ENCODE results near the gene NLGN4X. TPM values are rescaled to one million over a fixed set of nuclear protein-coding genes. Genes with fewer than 3 reads are reported as not detected.

The NLGN4X gene
- total RNA-seq, 2 experiments from 2014 or later = not detected

DNA sequence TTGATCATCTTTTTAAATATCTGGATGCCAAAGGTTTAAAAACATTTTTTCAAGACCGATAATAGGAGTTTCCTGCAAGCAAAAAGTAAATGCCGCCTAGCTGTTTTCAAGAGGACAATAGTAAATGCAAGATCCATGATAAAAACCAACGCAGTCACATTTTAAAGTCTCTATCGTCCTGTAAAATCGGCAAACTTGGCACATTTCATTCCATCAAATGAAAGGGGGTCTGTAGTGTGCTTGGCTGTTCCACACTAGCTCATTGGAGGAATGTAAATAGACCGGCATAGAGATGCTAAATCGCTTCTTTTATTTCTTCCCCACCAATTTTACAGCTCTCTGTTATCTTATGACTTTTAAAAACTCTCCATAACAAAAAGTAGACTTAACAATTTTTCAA, 202.2 kb downstream of the NLGN4X start:
- ChIA-PET CTCF (no interaction called here), POLR2A (interaction anchor here (0.7 kb wide), 1 partner anchor 12 kb away, joined by 3 read pairs; no protein-coding TSS in a partner anchor)
- Mint-ChIP-seq H3K9me3 (no peaks in the 10 kb centered on the region), H3K27me3 (no peaks in the 10 kb centered on the region), H3K4me3 (no peak overlapping the region), H3K4me1 (ENCODE audit: low read depth) (no peaks in the 10 kb centered on the region), H3K36me3 (no peaks in the 10 kb centered on the region), H3K27ac (no peak overlapping the region)
- DNase-seq = no peak
- intact Hi-C loops (cut with micrococcal nuclease) = loop anchor here (10.0 kb wide), 1 partner anchor 1898 kb away; the partner anchor contains the start of gene PNPLA4

DNA sequence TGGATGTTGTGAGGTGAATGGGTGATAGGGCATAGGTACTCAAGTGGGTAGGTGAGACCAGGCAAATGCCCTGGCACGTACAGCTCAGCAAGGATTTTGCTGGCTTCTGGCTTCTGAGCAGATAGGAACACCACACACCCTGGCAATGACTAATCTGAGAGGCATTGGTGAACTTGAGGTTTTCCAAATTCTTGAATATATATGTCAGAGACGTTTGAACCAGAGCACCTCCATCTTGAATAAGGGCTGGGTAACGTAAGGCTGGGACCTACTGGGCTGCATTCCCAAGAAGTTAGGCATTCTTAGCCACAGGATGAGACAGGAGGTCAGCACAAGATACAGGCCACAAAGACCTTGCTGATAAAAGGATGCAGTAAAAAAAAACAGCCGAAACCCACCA, 204.5 kb downstream of the NLGN4X start:
- no peak for DNase-seq
- Mint-ChIP-seq H3K27me3 (no peaks in the 10 kb centered on the region), H3K9me3 (no peaks in the 10 kb centered on the region), H3K27ac (no peak overlapping the region), H3K36me3 (no peaks in the 10 kb centered on the region), H3K4me1 (ENCODE audit: low read depth) (no peaks in the 10 kb centered on the region), H3K4me3 (no peak overlapping the region)
- POLR2A ChIA-PET = no interaction called here
- CTCF ChIA-PET = no interaction called here
- intact Hi-C loops (cut with micrococcal nuclease) = loop anchor here (10.0 kb wide), 1 partner anchor 1901 kb away; the partner anchor contains the start of gene PNPLA4

DNA sequence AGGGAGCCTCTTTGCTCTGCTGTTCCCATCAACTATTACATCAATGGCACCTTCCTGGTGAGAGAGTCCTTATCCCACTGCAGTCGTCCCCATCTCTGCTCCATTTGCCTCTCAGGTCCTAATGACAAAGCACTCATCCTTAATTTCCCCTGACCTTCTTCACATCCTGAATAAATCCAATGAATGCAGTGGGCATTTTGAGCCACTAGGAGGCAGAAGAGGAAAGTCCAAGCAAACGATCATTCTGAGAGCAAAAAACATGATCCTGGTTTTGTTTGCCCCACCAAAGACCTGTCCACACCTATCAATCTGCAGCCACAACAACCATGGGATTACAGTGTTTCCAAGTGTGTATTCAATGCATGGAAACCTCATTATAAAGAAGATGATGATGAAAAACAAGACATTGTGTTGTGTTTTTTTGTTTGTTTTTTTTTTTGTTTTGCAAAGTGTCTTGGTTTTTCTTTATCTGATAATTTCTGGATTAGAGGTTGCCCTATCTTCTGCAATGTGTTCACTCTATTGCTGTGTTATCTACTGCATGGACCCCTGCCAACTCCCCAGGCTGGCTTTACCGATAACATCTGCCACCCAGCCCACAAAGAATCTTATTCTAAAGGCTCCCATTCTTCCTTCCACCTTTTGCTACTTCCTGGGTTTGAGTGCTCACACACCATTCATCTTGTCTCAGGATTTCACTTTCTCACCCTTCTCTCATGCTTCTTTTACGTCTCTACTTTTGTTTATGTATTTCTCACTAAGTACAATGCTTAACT, 207.2 kb downstream of the NLGN4X start:
- CTCF ChIA-PET = no interaction called here
- H3K4me1 Mint-ChIP-seq (ENCODE audit: low read depth) = no peaks in the 10 kb centered on the region
- no peaks in the 10 kb centered on the region for H3K27me3 Mint-ChIP-seq
- POLR2A ChIA-PET = no interaction called here
- peak; percentile 11 for DNase-seq
- H3K36me3 Mint-ChIP-seq = no peaks in the 10 kb centered on the region
- no peak overlapping the region for H3K27ac Mint-ChIP-seq
- H3K4me3 Mint-ChIP-seq = no peak overlapping the region
- H3K9me3 Mint-ChIP-seq = no peaks in the 10 kb centered on the region
- intact Hi-C loops (cut with micrococcal nuclease) = loop anchor here (10.0 kb wide), 1 partner anchor 1903 kb away; the partner anchor contains the start of gene PNPLA4

DNA sequence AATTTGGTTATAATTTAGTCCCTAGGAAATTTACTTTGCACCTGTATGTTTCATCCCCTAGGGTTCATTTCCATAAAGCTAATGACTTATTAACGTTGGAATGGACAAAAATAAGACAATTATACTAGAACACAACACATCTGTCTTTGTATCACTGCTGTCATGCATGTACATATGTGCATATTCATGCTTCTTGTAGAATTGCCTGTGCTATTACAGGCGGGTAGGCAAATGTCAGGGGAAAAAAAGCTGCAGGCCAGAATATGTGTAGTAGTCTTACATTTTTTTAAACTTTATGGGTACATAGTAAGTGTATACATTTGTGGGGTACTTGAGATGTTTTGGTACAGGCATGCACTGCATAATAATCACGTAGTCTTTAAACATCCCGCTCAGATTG, 209.6 kb downstream of the NLGN4X start:
- intact Hi-C loops (cut with micrococcal nuclease) = no loop called here
- DNase-seq = no peak
- Mint-ChIP-seq H3K4me1 (ENCODE audit: low read depth) (no peaks in the 10 kb centered on the region), H3K27ac (no peak overlapping the region), H3K27me3 (no peaks in the 10 kb centered on the region), H3K4me3 (no peak overlapping the region), H3K36me3 (no peaks in the 10 kb centered on the region), H3K9me3 (no peaks in the 10 kb centered on the region)
- CTCF ChIA-PET = no interaction called here
- POLR2A ChIA-PET = no interaction called here

DNA sequence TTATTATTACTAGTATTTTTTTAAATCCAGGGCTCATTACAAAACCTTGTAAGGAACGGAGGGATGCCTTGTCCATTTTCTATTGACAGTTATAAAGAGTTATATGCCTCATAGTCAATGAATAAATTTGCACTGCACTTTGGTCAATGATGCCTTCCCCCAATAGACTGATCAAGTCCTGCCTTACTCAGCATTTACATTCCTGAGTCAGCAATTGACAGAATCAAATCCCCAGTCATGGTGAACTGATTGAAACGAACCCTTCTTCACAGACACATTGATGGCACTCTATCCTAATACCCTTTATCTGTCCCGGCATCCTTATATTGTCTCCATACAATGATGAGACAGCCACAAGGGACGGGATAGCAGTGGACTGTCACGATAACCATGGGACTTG, 213.2 kb downstream of the NLGN4X start:
- intact Hi-C loops (cut with micrococcal nuclease) = no loop called here
- ChIA-PET CTCF (no interaction called here), POLR2A (no interaction called here)
- no peak for DNase-seq
- no peaks in the 10 kb centered on the region for H3K36me3 Mint-ChIP-seq
- no peak overlapping the region for H3K27ac Mint-ChIP-seq
- no peaks in the 10 kb centered on the region for H3K9me3 Mint-ChIP-seq
- no peaks in the 10 kb centered on the region for H3K27me3 Mint-ChIP-seq
- no peak overlapping the region for H3K4me3 Mint-ChIP-seq
- H3K4me1 Mint-ChIP-seq (ENCODE audit: low read depth) = no peaks in the 10 kb centered on the region

DNA sequence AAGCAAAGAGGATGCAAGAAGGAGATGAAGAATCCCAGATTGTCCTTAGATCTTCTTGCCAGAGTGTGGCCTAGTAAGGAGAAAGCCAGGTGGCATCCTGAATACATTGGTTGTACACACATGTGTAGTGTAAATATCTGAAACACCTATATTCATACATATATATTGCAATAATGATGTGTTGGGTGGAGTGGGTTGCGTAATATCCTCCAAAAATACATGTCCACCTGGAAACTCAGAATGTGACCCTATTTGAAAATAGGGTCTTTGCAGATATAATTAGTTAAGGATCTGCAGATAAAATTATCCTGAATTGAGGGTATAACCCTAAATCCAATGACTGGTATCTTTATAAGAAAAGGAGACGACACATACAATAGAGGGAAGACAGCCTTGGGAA, 216.3 kb downstream of the NLGN4X start:
- CTCF ChIA-PET = no interaction called here
- H3K27ac Mint-ChIP-seq = no peak overlapping the region
- intact Hi-C loops (cut with micrococcal nuclease) = no loop called here

DNA sequence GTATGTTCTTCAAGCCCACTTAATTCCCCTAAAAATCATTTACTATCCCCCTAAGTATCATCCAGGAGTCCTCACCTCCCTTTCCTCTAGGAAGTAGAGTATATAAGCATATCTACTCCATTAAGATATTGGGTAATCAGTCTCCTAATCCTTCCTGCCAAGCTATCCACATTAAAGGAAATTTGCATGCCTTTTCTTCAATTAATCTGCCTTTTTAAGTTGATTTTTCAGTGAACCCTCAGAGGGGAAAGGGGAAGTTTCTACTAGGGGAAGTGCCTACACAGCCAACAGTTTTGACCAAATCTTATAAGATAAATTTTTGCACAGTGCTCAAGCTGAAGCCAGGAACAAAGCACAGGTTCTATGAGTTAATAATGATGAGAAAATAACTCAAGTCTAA, 222.8 kb downstream of the NLGN4X start:
- no peaks in the 10 kb centered on the region for H3K27me3 Mint-ChIP-seq
- H3K36me3 Mint-ChIP-seq = no peaks in the 10 kb centered on the region
- H3K27ac Mint-ChIP-seq = no peak overlapping the region
- H3K9me3 Mint-ChIP-seq = no peaks in the 10 kb centered on the region
- POLR2A ChIA-PET = no interaction called here
- CTCF ChIA-PET = no interaction called here
- H3K4me3 Mint-ChIP-seq = no peak overlapping the region
- no peaks in the 10 kb centered on the region for H3K4me1 Mint-ChIP-seq (ENCODE audit: low read depth)
- no peak for DNase-seq
- intact Hi-C loops (cut with micrococcal nuclease) = no loop called here

More for the DNA sequence above, 216.3 kb downstream of the NLGN4X start:
- Mint-ChIP-seq H3K27me3 (no peaks in the 10 kb centered on the region), H3K36me3 (no peaks in the 10 kb centered on the region), H3K4me3 (no peak overlapping the region), H3K4me1 (ENCODE audit: low read depth) (no peaks in the 10 kb centered on the region), H3K9me3 (no peaks in the 10 kb centered on the region)
- POLR2A ChIA-PET = no interaction called here
- DNase-seq = no peak

DNA sequence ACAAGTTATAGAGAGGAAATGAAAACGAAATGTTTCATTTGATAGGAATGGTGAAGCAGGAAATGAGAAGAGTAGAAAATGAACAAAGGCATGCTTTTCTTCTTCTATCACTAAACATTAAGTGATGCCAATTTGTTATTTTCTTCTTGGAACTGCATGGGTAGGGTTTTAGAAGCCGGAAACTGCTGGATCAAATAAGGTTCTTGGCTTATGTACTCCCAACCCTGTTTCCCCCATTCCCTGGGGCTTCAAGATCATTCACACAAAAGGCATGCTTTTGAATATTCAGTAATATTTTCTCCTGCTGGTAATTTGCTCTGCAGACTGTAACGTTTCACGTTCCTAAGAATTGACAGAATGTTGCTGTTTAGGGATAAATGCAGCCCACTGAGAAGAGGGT, 224.1 kb downstream of the NLGN4X start:
- no peak for DNase-seq
- ChIA-PET CTCF (no interaction called here), POLR2A (no interaction called here)
- no peaks in the 10 kb centered on the region for H3K36me3 Mint-ChIP-seq
- H3K9me3 Mint-ChIP-seq = no peaks in the 10 kb centered on the region
- H3K4me3 Mint-ChIP-seq = no peak overlapping the region
- no peaks in the 10 kb centered on the region for H3K4me1 Mint-ChIP-seq (ENCODE audit: low read depth)
- H3K27me3 Mint-ChIP-seq = no peaks in the 10 kb centered on the region
- H3K27ac Mint-ChIP-seq = no peak overlapping the region
- intact Hi-C loops (cut with micrococcal nuclease) = no loop called here

DNA sequence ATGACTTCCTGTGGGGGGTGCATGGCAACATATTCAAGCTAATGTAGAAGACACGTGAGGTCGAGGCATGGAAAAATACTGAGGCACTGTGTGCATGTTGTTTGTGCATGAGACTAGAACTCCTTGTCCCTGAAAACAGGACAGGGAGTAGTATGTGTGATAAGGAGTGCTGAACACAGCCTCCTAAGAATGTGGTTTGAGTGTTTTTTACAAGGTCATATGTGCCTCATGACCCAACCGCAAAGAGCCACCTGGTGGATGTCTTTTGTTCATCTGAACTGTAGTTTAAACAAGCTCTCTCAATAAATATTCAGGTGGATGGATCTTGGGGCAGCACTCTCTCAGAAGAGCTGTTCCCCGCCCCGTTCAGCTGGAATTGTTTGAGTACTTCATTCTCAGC, 226.6 kb downstream of the NLGN4X start:
- Mint-ChIP-seq H3K4me1 (ENCODE audit: low read depth) (no peaks in the 10 kb centered on the region), H3K27ac (no peak overlapping the region), H3K9me3 (no peaks in the 10 kb centered on the region), H3K36me3 (no peaks in the 10 kb centered on the region), H3K4me3 (no peak overlapping the region), H3K27me3 (no peaks in the 10 kb centered on the region)
- intact Hi-C loops (cut with micrococcal nuclease) = no loop called here
- CTCF ChIA-PET = no interaction called here
- no peak for DNase-seq
- POLR2A ChIA-PET = no interaction called here

DNA sequence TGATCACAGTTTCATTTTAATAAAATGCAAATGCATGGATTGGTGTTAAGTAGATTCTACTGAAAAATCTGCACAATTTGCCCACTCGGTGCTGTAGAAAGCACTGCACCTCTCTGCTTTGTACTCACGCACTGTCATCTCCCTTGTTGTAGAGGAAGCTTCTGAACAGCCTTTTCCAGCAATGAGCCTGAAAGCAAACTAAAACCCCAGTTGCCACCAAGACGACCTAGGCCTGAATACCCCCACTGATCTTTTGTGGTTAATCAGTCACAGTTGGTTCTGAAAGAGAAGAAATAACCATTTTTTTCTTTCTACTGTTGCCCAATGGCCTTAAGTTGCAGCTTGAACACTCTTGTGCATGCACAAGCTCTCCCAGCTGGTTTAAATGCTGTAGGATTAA, 229.8 kb downstream of the NLGN4X start:
- ChIA-PET CTCF (interaction anchor here (0.5 kb wide), 1 partner anchor 15 kb away, joined by 3 read pairs; no protein-coding TSS in a partner anchor), POLR2A (no interaction called here)
- Mint-ChIP-seq H3K4me1 (ENCODE audit: low read depth) (no peaks in the 10 kb centered on the region), H3K27me3 (no peaks in the 10 kb centered on the region), H3K4me3 (no peak overlapping the region), H3K36me3 (no peaks in the 10 kb centered on the region), H3K27ac (no peak overlapping the region), H3K9me3 (no peaks in the 10 kb centered on the region)
- intact Hi-C loops (cut with micrococcal nuclease) = no loop called here
- no peak for DNase-seq

DNA sequence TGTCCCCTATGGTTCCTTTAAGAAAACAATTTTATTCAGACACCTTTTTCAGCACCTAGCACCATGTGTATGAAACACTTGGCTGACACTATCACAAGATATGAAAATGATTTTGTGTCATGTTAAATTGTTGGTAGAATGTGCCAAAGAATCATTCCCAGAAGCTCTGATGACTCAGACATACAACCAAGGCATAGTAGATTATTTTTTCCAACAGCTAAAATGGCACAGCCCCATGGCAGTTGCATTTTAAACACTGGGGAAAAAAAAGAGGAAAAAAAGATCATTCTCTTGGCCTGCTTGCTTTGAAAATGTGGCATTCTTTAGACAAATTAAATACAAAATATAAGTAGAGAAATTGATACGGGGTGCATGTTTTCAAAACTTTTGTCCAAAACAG, 230.2 kb downstream of the NLGN4X start:
- intact Hi-C loops (cut with micrococcal nuclease) = no loop called here
- H3K4me1 Mint-ChIP-seq (ENCODE audit: low read depth) = no peaks in the 10 kb centered on the region
- ChIA-PET CTCF (no interaction called here), POLR2A (no interaction called here)
- DNase-seq = no peak
- no peaks in the 10 kb centered on the region for H3K36me3 Mint-ChIP-seq
- H3K9me3 Mint-ChIP-seq = no peaks in the 10 kb centered on the region
- no peak overlapping the region for H3K27ac Mint-ChIP-seq
- no peak overlapping the region for H3K4me3 Mint-ChIP-seq
- no peaks in the 10 kb centered on the region for H3K27me3 Mint-ChIP-seq

DNA sequence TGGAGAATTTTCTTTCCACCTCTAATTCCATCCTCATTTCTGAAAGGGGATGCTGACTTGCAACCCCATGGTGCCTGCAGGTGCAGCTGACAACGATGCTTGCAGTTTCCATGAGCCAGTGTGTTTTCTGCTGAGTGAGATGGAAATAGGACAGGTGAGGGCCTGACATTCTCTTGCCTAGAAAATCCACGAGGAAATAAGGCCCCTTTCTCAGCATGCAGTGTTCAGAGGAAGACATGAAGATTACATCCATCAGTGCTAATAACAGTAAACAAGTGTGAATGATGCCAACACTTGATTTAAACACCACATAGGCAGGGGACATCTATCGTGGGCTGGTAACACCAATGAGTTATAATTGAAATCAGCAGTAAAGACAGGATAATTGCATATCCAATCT, 237.3 kb downstream of the NLGN4X start:
- no peak overlapping the region for H3K27ac Mint-ChIP-seq
- intact Hi-C loops (cut with micrococcal nuclease) = no loop called here
- POLR2A ChIA-PET = no interaction called here
- CTCF ChIA-PET = interaction anchor here (0.7 kb wide), 1 partner anchor 217 kb away, joined by 3 read pairs; no protein-coding TSS in a partner anchor
- H3K36me3 Mint-ChIP-seq = no peaks in the 10 kb centered on the region
- no peaks in the 10 kb centered on the region for H3K4me1 Mint-ChIP-seq (ENCODE audit: low read depth)
- no peaks in the 10 kb centered on the region for H3K27me3 Mint-ChIP-seq
- no peaks in the 10 kb centered on the region for H3K9me3 Mint-ChIP-seq
- no peak overlapping the region for H3K4me3 Mint-ChIP-seq
- no peak for DNase-seq

DNA sequence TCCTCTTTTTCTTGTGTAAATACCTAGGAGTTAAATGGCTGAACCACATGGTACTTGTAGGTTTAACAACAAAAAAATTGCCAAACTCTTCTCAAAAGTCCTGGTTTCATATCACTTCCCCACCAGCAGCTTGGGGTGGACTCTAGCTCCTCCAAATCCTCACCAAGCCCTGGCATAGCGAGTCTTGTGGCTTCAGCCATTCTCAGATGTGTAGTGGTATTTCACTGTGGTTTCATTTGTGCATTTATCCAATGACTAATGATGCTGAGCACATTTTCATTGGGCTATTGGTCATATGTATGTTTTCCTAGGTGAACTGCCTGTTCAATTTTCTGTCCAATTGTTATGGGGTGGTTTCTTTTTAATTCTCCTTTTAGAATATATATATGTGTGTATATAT, 249.3 kb downstream of the NLGN4X start:
- intact Hi-C loops (cut with micrococcal nuclease) = no loop called here
- Mint-ChIP-seq H3K36me3 (no peaks in the 10 kb centered on the region), H3K27ac (no peak overlapping the region), H3K4me1 (ENCODE audit: low read depth) (no peaks in the 10 kb centered on the region), H3K27me3 (no peaks in the 10 kb centered on the region), H3K4me3 (no peak overlapping the region), H3K9me3 (no peaks in the 10 kb centered on the region)
- ChIA-PET POLR2A (no interaction called here), CTCF (no interaction called here)
- DNase-seq = no peak
